Fibroblast of mammary gland (primary cell): ENCODE measurements around the gene WNT4.
"Not testable (repeated sequence)": the region's sequence is repeated elsewhere in the genome, so short reads cannot be mapped to it uniquely, and the experiment has no call there.

Source experiments
- DNase-seq: peaks from one replicate; pipeline ENCODE4 v3.0.0-alpha.2; 2010; ENCODE audit warnings: low read depth
- H3K4me3 ChIP-seq: 2 replicates; pipeline ENCODE4 v1.5.1; 2011; ENCODE audit warnings: low read depth, mild to moderate bottlenecking, low read length, moderate library complexity; ENCODE audit not compliant: control insufficient read depth
- TF ChIP-seq, protein P1 (sequence below): conservative IDR thresholded peaks from 2 replicates; pipeline ENCODE4 v1.5.1; 2011; ENCODE audit warnings: low read depth, low read length, inconsistent platforms; ENCODE audit not compliant: control insufficient read depth, insufficient read depth

Gene WNT4

GRCh38 chr1:22100168-22100567 lies 42.7 kb downstream of the WNT4 start:
- TF ChIP-seq, protein P1, sequence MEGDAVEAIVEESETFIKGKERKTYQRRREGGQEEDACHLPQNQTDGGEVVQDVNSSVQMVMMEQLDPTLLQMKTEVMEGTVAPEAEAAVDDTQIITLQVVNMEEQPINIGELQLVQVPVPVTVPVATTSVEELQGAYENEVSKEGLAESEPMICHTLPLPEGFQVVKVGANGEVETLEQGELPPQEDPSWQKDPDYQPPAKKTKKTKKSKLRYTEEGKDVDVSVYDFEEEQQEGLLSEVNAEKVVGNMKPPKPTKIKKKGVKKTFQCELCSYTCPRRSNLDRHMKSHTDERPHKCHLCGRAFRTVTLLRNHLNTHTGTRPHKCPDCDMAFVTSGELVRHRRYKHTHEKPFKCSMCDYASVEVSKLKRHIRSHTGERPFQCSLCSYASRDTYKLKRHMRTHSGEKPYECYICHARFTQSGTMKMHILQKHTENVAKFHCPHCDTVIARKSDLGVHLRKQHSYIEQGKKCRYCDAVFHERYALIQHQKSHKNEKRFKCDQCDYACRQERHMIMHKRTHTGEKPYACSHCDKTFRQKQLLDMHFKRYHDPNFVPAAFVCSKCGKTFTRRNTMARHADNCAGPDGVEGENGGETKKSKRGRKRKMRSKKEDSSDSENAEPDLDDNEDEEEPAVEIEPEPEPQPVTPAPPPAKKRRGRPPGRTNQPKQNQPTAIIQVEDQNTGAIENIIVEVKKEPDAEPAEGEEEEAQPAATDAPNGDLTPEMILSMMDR, result no peak
- no peak for DNase-seq

GRCh38 chr1:22098752-22099151 lies 44.1 kb downstream of the WNT4 start:
- H3K4me3 ChIP-seq, result no peak overlapping the region
- DNase-seq, result no peak
- TF ChIP-seq, protein P1, result no peak

More at GRCh38 chr1:22100168-22100567, 42.7 kb downstream of the WNT4 start:
- H3K4me3 ChIP-seq, result no peak overlapping the region

DNA sequence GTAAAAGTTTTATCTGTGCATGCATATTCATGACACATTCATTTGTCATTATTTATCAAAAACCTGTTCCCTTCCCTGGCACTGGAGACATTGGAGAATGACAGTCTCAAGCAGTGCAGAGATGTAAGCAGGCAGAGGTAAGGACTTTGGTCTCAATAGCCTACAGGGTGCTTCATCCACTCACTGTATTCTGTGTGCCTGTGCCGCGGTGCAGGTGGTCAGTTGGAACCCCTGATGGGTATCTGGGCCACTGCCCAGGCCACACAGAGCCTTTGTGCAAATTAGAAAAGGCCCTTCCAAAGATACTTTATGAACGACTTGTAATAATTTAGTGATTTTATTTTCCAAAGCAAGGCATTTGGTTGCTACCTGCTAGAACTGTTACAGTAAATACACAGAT lies 46.4 kb downstream of the WNT4 start:
- no peak overlapping the region for H3K4me3 ChIP-seq
- DNase-seq, result no peak
- TF ChIP-seq, protein P1, result no peak

DNA sequence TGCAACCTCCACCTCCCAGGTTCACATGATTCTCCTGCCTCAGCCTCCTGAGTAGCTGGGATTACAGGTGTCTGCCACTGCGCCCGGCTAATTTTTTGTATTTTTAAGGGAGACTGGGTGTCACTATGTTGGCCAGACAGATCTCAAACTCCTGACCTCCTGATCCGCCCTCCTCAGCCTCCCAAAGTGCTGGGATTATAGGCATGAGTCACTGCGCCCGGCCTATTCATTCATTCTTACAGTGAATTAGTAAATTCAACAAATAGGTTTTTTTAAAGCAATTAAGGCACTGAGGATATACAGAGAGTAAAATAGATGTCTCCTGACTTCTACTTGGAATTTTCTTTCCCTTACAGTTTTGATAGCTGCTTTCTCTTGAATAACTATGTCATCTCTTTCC lies 46.9 kb downstream of the WNT4 start:
- no peak for DNase-seq
- TF ChIP-seq, protein P1, result no peak
- no peak overlapping the region for H3K4me3 ChIP-seq

DNA sequence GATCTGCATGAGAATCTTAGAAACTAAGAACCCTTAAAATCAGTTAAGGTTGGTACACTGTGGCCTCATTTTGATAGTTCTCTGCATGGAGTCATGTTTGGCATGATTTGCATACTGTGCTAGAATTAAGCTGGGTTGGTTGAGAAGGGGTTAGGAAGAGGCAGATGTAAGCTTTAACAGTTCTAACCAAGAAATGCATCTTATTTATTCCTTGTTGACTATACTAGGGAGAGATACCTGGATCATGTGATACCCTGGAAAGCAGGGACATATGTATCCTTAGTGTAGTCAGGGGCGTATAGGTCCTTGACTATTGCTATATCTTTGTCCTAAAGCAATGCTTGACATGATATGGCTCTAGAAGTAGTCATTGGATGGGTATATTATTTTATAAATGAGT lies 49.4 kb downstream of the WNT4 start:
- no peak for DNase-seq
- H3K4me3 ChIP-seq, result no peak overlapping the region
- TF ChIP-seq, protein P1, result no peak

GRCh38 chr1:22092026-22092768 lies 50.7 kb downstream of the WNT4 start:
- DNase-seq, result peak; percentile 68
- not testable (repeated sequence) for H3K4me3 ChIP-seq

DNA sequence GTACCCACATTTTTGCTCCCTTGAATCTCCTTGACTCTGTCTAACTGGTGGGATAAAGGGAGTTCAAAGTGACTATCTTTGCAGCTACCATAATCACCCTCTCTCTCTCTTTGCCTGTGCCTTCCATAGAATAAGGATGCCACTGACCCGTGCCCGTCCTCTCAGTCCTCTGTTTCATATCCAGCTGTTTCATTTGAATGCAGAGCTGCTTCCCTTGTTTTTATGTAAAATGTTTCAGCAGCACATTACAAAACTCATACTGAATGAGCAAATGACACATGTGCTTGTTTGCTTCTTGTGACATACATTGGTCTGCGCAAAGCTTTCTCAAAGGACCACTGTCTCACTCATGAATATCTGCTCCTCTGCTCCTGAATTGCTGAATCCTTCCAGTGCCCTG lies 52.0 kb downstream of the WNT4 start:
- TF ChIP-seq, protein P1, result no peak
- H3K4me3 ChIP-seq, result no peak overlapping the region
- no peak for DNase-seq
